NB4 (cell line): Measurements from ENCODE around the gene GABRG3.

Experiments
- POLR2A ChIP-seq: IDR thresholded peaks from 2 replicates; pipeline ENCODE4 v1.6.1; 2011; ENCODE audit warnings: mild to moderate bottlenecking; ENCODE audit not compliant: insufficient read length; ENCODE audit errors: extremely low read depth
- TF ChIP-seq, protein P1 (sequence below): IDR thresholded peaks from one replicate; pipeline ENCODE4 v1.5.1; 2012; ENCODE audit warnings: low read depth, low read length

GRCh38 chr15:27249046-27249759, 278.2 kb downstream of the GABRG3 start:
- TF ChIP-seq, protein P1, sequence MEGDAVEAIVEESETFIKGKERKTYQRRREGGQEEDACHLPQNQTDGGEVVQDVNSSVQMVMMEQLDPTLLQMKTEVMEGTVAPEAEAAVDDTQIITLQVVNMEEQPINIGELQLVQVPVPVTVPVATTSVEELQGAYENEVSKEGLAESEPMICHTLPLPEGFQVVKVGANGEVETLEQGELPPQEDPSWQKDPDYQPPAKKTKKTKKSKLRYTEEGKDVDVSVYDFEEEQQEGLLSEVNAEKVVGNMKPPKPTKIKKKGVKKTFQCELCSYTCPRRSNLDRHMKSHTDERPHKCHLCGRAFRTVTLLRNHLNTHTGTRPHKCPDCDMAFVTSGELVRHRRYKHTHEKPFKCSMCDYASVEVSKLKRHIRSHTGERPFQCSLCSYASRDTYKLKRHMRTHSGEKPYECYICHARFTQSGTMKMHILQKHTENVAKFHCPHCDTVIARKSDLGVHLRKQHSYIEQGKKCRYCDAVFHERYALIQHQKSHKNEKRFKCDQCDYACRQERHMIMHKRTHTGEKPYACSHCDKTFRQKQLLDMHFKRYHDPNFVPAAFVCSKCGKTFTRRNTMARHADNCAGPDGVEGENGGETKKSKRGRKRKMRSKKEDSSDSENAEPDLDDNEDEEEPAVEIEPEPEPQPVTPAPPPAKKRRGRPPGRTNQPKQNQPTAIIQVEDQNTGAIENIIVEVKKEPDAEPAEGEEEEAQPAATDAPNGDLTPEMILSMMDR: no peak
- TF ChIP-seq POLR2A: no peak
